ENCODE data around the gene RPS18. TPM values are rescaled to one million over a fixed set of nuclear protein-coding genes. Genes with fewer than 3 reads are reported as not detected.

RPS18 gene
- total and polyA plus RNA-seq, 2 of the 4 experiments (the other 2 are of a cell fraction), result 6,577 to 8,417 TPM

GRCh38 chr6:33288141-33288920 lies 16.5 kb downstream of the RPS18 start:
- Histone ChIP-seq H3K27me3 (ENCODE audit: control insufficient read depth, insufficient read depth, low read length) (no peaks in the 10 kb centered on the region), H2BK5ac (ENCODE audit: low read depth, low read length, poor library complexity, severe bottlenecking) (peak overlapping the region; percentile 19), H3K4me1 (ENCODE audit: control insufficient read depth, insufficient read depth, low read length) (peaks cover 7% of the 10 kb centered on the region), H2AK9ac (replicated peaks; ENCODE audit: low read depth, low read length, poor library complexity) (peak overlapping the region; percentile 99), H3K23ac (ENCODE audit: low read depth, low read length) (peak overlapping the region; percentile 71; the same call in 1 of the 2 replicates), H3K27ac (ENCODE audit: insufficient read depth, low read length) (peak overlapping the region; percentile 29), H3K14ac (replicated peaks; ENCODE audit: low read depth, low read length) (peak overlapping the region; percentile 77), H2BK15ac (ENCODE audit: low read depth, low read length) (no peak overlapping the region), H2BK120ac (ENCODE audit: low read depth, low read length) (no peak overlapping the region), H4K91ac (ENCODE audit: insufficient read depth, low read depth, low read length) (peak overlapping the region; percentile 20; the same call in 1 of the 2 replicates), H2BK20ac (ENCODE audit: low read depth, low read length) (no peak overlapping the region), H4K8ac (ENCODE audit: low read depth in 2 of 2, low read length in 2 of 2) (peak overlapping the region in 1 of 2 experiments; percentile 86; a peak in 3 of 4 replicates), H4K20me1 (ENCODE audit: insufficient read depth, low read length) (no peaks in the 10 kb centered on the region), H3K79me1 (ENCODE audit: low read depth in 1 of 2, low read length in 2 of 2) (peaks cover 27 to 53% of the 10 kb centered on the region in 2 experiments), H3K9me1 (ENCODE audit: insufficient read depth, low read length) (peaks cover 3% of the 10 kb centered on the region; the same call in 1 of the 2 replicates), H3K4me3 (ENCODE audit: insufficient read depth, low read depth, low read length) (peak overlapping the region; percentile 84), H3K36me3 (ENCODE audit: control insufficient read depth, insufficient read depth, low read length) (peaks cover 43% of the 10 kb centered on the region), H3K4ac (ENCODE audit: low read depth, low read length) (peak overlapping the region; percentile 81), H2AFZ (replicated peaks; ENCODE audit: low read length, poor library complexity) (peak overlapping the region; percentile 94), H3K18ac (ENCODE audit: low read depth, low read length) (no peak overlapping the region), H4K5ac (ENCODE audit: low read depth, low read length) (no peak overlapping the region; the same call in 1 of the 2 replicates), H3K56ac (ENCODE audit: extremely low read depth, insufficient read depth, low read length) (peak overlapping the region; percentile 64), H3K9me3 (ENCODE audit: control insufficient read depth, insufficient read depth, low read length) (no peaks in the 10 kb centered on the region), H3K4me2 (ENCODE audit: low read depth, low read length) (peak overlapping the region; percentile 93), H3K9ac (ENCODE audit: low read depth, low read length) (peak overlapping the region; percentile 31), H2AK5ac (ENCODE audit: low read depth, low read length) (peak overlapping the region; percentile 94)
- in situ Hi-C loops (cut with MboI; ENCODE audit: low sequenced_read_pairs), result no loop called here
- TSS peak; percentile 91 for BruUV-seq (replicated peaks)
- intact Hi-C loops (cut with micrococcal nuclease), result no loop called here
- WGBS, 2 experiments (ENCODE audit: extremely low coverage in 2 of 2, insufficient read length in 1 of 2), result 7% methylated on average over 3 of the region's 21 CpGs; no CpG with 5 or more reads in 1 of the 2 experiments
- DNase-seq (no peak), ATAC-seq (ENCODE audit: low read depth) (peak; percentile 2)
- ChIA-PET POLR2A (ENCODE audit: unreplicated experiment) (interaction anchor here (0.9 to 1.3 kb wide), 2 partner anchors 10 to 29 kb away, joined by 6 to 10 read pairs; partner anchors contain the start of gene ZBTB22), CTCF (interaction anchor here (1.5 kb wide), 1 partner anchor 11 kb away, joined by 3 read pairs; the partner anchor contains the start of gene RGL2)
- TF ChIP-seq, protein P1, sequence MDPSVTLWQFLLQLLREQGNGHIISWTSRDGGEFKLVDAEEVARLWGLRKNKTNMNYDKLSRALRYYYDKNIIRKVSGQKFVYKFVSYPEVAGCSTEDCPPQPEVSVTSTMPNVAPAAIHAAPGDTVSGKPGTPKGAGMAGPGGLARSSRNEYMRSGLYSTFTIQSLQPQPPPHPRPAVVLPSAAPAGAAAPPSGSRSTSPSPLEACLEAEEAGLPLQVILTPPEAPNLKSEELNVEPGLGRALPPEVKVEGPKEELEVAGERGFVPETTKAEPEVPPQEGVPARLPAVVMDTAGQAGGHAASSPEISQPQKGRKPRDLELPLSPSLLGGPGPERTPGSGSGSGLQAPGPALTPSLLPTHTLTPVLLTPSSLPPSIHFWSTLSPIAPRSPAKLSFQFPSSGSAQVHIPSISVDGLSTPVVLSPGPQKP (IDR thresholded peaks at IDR 0.05; ENCODE audit: borderline replicate concordance, low read depth, low read length), result no peak
- TF ChIP-seq RCOR1 (IDR thresholded peaks at IDR 0.05; ENCODE audit: insufficient replicate concordance, low read length) (no peak), BHLHE40 (IDR thresholded peaks at IDR 0.05; ENCODE audit: low read depth, low read length) (no peak), SMC3 (IDR thresholded peaks at IDR 0.05; ENCODE audit: low read depth, low read length) (no peak), NFE2L2 (IDR thresholded peaks at IDR 0.05; ENCODE audit: low read depth, low read length) (no peak), CTCF (conservative IDR thresholded peaks at IDR 0.05; ENCODE audit: low read depth, low read length) (no peak), MAZ (IDR thresholded peaks at IDR 0.05; ENCODE audit: borderline replicate concordance, low read depth, low read length) (no peak), RAD21 (IDR thresholded peaks at IDR 0.05; ENCODE audit: low read length) (no peak), CHD1 (IDR thresholded peaks at IDR 0.05; ENCODE audit: low read depth, low read length) (no peak), RFX5 (IDR thresholded peaks at IDR 0.05; ENCODE audit: low read depth, low read length) (no peak), POLR2A (IDR thresholded peaks at IDR 0.05; ENCODE audit: low read depth, low read length) (no peak)
- dilution Hi-C loops (cut with HindIII; ENCODE audit: low sequenced_read_pairs, unreplicated experiment), result no loop called here
